ENCODE data around the gene BCAS3. TPM values are rescaled to one million over a fixed set of nuclear protein-coding genes. Genes with fewer than 3 reads are reported as not detected.

The BCAS3 gene
- total and polyA plus RNA-seq, 10 donors: 3.7 to 56.0 (median 42.3) TPM

DNA sequence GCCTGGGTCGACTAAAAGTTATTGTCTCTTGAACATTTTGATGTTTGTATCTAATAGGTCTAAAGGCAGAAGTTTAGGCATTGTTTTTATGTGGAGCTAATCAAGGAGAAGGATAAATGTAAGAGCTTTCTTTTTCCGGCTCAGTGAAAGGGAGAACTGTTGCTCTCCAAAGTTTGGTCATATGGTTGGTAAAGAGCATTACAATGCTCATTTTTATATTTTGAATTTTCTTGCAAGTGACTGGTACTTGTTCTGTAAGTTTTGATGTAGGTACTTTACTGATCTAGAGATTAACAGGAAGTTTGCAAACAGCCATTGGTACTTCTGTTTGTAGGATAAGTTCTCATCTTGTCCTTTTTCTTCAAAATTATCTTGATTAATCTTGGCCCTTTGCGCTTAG, 30.9 kb upstream of the BCAS3 start:
- 88 to 95% (median 90%) methylated on average over 3 of the region's 3 CpGs for WGBS, 5 donors

DNA sequence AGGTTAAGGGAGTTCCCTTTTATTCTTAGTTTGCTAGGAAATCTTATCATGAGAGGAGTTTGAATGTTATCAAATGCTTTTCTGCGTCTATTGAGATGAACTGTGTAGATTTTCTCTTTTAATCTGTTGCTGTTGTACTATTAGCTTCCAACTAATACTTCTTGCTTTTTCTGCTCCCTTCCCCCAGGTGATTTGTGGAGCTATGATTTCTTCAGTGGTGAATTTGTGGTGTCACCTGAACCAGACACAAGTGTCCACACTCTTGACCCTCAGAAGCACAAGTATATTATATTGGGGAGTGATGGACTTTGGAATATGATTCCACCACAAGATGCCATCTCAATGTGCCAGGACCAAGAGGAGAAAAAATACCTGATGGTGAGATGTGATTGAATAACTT, 29.9 kb upstream of the BCAS3 start:
- no peaks in the 10 kb centered on the region for H3K27me3 ChIP-seq (replicated peaks in 1 of 7)
- peaks cover 2 to 66% (median 32%) of the 10 kb centered on the region in 6 donors for H3K36me3 ChIP-seq
- WGBS, 5 donors: 90 to 98% (median 96%) methylated on average over 1 of the region's 1 CpG

More for the DNA sequence above, 30.9 kb upstream of the BCAS3 start:
- no peak for DNase-seq
- peaks cover 2 to 62% (median 32%) of the 10 kb centered on the region in 6 donors for H3K36me3 ChIP-seq
- TF ChIP-seq, protein P1, sequence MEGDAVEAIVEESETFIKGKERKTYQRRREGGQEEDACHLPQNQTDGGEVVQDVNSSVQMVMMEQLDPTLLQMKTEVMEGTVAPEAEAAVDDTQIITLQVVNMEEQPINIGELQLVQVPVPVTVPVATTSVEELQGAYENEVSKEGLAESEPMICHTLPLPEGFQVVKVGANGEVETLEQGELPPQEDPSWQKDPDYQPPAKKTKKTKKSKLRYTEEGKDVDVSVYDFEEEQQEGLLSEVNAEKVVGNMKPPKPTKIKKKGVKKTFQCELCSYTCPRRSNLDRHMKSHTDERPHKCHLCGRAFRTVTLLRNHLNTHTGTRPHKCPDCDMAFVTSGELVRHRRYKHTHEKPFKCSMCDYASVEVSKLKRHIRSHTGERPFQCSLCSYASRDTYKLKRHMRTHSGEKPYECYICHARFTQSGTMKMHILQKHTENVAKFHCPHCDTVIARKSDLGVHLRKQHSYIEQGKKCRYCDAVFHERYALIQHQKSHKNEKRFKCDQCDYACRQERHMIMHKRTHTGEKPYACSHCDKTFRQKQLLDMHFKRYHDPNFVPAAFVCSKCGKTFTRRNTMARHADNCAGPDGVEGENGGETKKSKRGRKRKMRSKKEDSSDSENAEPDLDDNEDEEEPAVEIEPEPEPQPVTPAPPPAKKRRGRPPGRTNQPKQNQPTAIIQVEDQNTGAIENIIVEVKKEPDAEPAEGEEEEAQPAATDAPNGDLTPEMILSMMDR (IDR thresholded peaks at IDR 0.05 in 8 of 11, conservative IDR thresholded peaks at IDR 0.05 in 3 of 11): no peak
- TF ChIP-seq POLR2AphosphoS5 (IDR thresholded peaks at IDR 0.05): no peak
- no peak for TF ChIP-seq POLR2A (IDR thresholded peaks at IDR 0.05)
- peaks cover 0 to 25% (median 3%) of the 10 kb centered on the region in 6 donors for H3K4me1 ChIP-seq
- no peak overlapping the region for H3K27ac ChIP-seq
- H3K27me3 ChIP-seq (replicated peaks in 1 of 7): no peaks in the 10 kb centered on the region
- intact Hi-C loops (cut with DNase I; ENCODE audit: low total_unique reads): no loop called here
- H3K9me3 ChIP-seq: no peaks in the 10 kb centered on the region
- H3K4me3 ChIP-seq: no peak overlapping the region

DNA sequence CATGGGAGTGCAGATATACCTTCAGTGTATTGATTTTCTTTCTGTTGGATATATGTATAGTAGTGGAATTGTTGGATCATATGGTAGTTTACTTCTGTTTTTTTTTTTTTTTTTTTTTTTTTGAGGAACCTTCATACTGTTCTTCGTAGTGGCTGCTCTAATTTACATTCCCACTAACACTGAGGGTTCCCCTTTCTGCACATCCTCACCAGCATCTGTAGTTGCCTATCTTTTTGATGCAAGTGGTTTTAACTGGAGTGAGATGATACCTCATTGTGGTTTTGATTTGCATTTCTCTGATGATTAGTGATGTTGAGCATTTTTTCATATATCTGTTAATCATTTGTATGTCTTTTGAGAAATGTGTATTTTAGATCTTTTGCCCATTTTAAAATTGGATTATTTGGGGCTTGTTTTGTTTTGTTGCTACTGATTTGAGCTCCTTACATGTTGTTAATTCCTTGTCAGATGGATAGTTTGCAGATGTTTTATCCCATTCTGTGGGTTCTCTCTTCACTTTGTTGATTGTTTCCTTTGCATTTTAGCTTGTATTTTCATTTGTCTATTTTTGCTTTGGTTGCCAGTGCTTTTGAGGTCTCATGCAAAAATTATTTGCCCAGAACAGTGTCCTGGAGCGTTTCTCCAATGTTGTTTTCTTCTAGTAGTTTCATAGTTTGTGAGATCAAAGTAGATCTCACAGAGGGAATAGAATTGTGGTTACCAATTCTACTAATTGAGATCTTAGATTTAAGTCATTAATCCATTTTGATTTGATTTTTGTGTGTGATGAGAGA, 25.0 kb upstream of the BCAS3 start:
- TF ChIP-seq, protein P1 (IDR thresholded peaks at IDR 0.05 in 8 of 11, conservative IDR thresholded peaks at IDR 0.05 in 3 of 11): no peak
- no peak for TF ChIP-seq POLR2AphosphoS5 (IDR thresholded peaks at IDR 0.05)
- TF ChIP-seq POLR2A (IDR thresholded peaks at IDR 0.05): no peak
- no peaks in the 10 kb centered on the region for H3K9me3 ChIP-seq
- intact Hi-C loops (cut with DNase I; ENCODE audit: low total_unique reads): no loop called here
- no peaks in the 10 kb centered on the region for H3K27me3 ChIP-seq (replicated peaks in 1 of 7)
- peaks cover 0 to 27% (median 10%) of the 10 kb centered on the region in 6 donors for H3K4me1 ChIP-seq
- DNase-seq: no peak
- WGBS, 5 donors: 48 to 60% (median 53%) methylated on average over 2 of the region's 2 CpGs
- no peak overlapping the region for H3K27ac ChIP-seq
- H3K4me3 ChIP-seq: no peak overlapping the region
- peaks cover 2 to 80% (median 46%) of the 10 kb centered on the region in 6 donors for H3K36me3 ChIP-seq

More for the DNA sequence above, 29.9 kb upstream of the BCAS3 start:
- Histone ChIP-seq H3K9me3 (no peaks in the 10 kb centered on the region), H3K4me1 (peaks cover 0 to 28% (median 8%) of the 10 kb centered on the region in 6 donors), H3K27ac (no peak overlapping the region), H3K4me3 (no peak overlapping the region)
- intact Hi-C loops (cut with DNase I; ENCODE audit: low total_unique reads): no loop called here
- TF ChIP-seq POLR2AphosphoS5 (IDR thresholded peaks at IDR 0.05) (no peak), POLR2A (IDR thresholded peaks at IDR 0.05) (no peak)
- TF ChIP-seq, protein P1 (IDR thresholded peaks at IDR 0.05 in 8 of 11, conservative IDR thresholded peaks at IDR 0.05 in 3 of 11): no peak
- DNase-seq: no peak

DNA sequence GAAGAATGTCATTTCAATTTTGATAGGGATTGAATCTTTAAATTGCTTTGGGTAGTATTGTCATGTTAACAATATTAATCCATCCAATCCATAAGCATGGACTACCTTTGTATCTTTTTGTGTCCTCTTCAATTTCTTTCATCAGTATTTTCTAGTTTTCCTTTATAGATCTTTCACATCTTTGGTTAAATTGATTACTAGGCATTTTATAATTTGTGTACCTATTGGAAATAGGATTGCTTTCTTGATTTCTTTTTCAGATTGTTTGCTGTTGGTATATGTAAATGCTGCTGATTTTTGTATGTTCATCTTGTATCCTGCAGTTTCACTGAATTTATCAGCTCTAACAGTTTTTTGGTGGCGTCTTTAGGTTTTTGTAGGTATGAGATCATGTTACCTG, 24.1 kb upstream of the BCAS3 start:
- peaks cover 2 to 80% (median 44%) of the 10 kb centered on the region in 6 donors for H3K36me3 ChIP-seq

More for the DNA sequence above, 24.1 kb upstream of the BCAS3 start:
- DNase-seq: no peak
- Histone ChIP-seq H3K27me3 (replicated peaks in 1 of 7) (no peaks in the 10 kb centered on the region), H3K9me3 (no peaks in the 10 kb centered on the region), H3K4me1 (peaks cover 0 to 27% (median 10%) of the 10 kb centered on the region in 6 donors), H3K27ac (no peak overlapping the region), H3K4me3 (no peak overlapping the region)
- WGBS, 5 donors: 97 to 100% (median 98%) methylated on average over 1 of the region's 1 CpG
- TF ChIP-seq POLR2AphosphoS5 (IDR thresholded peaks at IDR 0.05) (no peak), POLR2A (IDR thresholded peaks at IDR 0.05) (no peak)
- TF ChIP-seq, protein P1 (IDR thresholded peaks at IDR 0.05 in 8 of 11, conservative IDR thresholded peaks at IDR 0.05 in 3 of 11): no peak
- intact Hi-C loops (cut with DNase I; ENCODE audit: low total_unique reads): no loop called here

Data from spleen (tissue), 11 donors.